AG10803 (cell line): ENCODE measurements around the gene CFAP20DC.
A peak's percentile ranks its signal among the peaks of the same experiment; 100 is the strongest.

Experiments
- DNase-seq: peaks from one replicate; pipeline ENCODE4 v3.0.0; 2010; ENCODE audit warnings: low read depth
- H3K4me3 ChIP-seq: 2 replicates; pipeline ENCODE4 v1.5.1; 2011; ENCODE audit warnings: mild to moderate bottlenecking, low read length, control low read depth
- CTCF ChIP-seq: conservative IDR thresholded peaks from 2 replicates; pipeline ENCODE4 v1.5.1; 2011; ENCODE audit warnings: mild to moderate bottlenecking, low read length, control low read depth, inconsistent platforms

The CFAP20DC gene

GRCh38 chr3:58888087-58888486, 161.7 kb downstream of the CFAP20DC start:
- no peak for DNase-seq
- no peak for TF ChIP-seq CTCF
- no peak overlapping the region for H3K4me3 ChIP-seq

- H3K4me3 ChIP-seq = no peak overlapping the region
- no peak for TF ChIP-seq CTCF
- DNase-seq = no peak
Observed at GRCh38 chr3:58884453-58884852, 165.4 kb downstream of the CFAP20DC start.

GRCh38 chr3:58880182-58880581, 169.6 kb downstream of the CFAP20DC start:
- DNase-seq = no peak
- no peak for TF ChIP-seq CTCF
- H3K4me3 ChIP-seq = no peak overlapping the region

GRCh38 chr3:58874795-58875194, 175.0 kb downstream of the CFAP20DC start:
- no peak for TF ChIP-seq CTCF
- H3K4me3 ChIP-seq = no peak overlapping the region
- peak; percentile 15 for DNase-seq

- H3K4me3 ChIP-seq = no peak overlapping the region
- TF ChIP-seq CTCF = no peak
- peak; percentile 9 for DNase-seq
Observed at GRCh38 chr3:58874248-58874741, 175.5 kb downstream of the CFAP20DC start.

GRCh38 chr3:58868097-58868779, 181.6 kb downstream of the CFAP20DC start:
- no peak overlapping the region for H3K4me3 ChIP-seq
- DNase-seq = no peak
- no peak for TF ChIP-seq CTCF

GRCh38 chr3:58867621-58868020, 182.2 kb downstream of the CFAP20DC start:
- H3K4me3 ChIP-seq = no peak overlapping the region
- no peak for DNase-seq
- TF ChIP-seq CTCF = no peak
